ENCODE results near the gene MYH16. TPM values are rescaled to one million over a fixed set of nuclear protein-coding genes. Genes with fewer than 3 reads are reported as not detected.

MYH16 gene
- total RNA-seq, 1 experiment from 2014 or later = 0.57 TPM

GRCh38 chr7:99301496-99301895, 28.9 kb downstream of the MYH16 start:
- CTCF ChIA-PET = no interaction called here
- no peaks in the 10 kb centered on the region for H4K20me1 ChIP-seq (ENCODE audit: insufficient read depth)
- H3K4me2 ChIP-seq (ENCODE audit: low read length) = no peak overlapping the region
- H2AFZ ChIP-seq (ENCODE audit: low read depth, low read length, poor library complexity, severe bottlenecking) = no peak overlapping the region
- H3K27ac ChIP-seq (ENCODE audit: low read depth, low read length) = no peak overlapping the region
- no peaks in the 10 kb centered on the region for H3K36me3 ChIP-seq (ENCODE audit: control insufficient read depth in 1 of 2, insufficient read depth in 2 of 2, low read length in 2 of 2)
- no peak overlapping the region for H3K9ac ChIP-seq (ENCODE audit: low read length)
- no TSS peak for BruUV-seq (replicated peaks)
- no peak for TF ChIP-seq POLR2A (IDR thresholded peaks at IDR 0.05; ENCODE audit: borderline replicate concordance, extremely low read depth, insufficient read depth, insufficient read length)
- TF ChIP-seq FOSL1 (IDR thresholded peaks at IDR 0.05; ENCODE audit: low read depth) = no peak
- TF ChIP-seq EZH2phosphoT487 (IDR thresholded peaks at IDR 0.05; ENCODE audit: borderline replicate concordance) = no peak
- TF ChIP-seq CBX3 (IDR thresholded peaks at IDR 0.05; ENCODE audit: low read depth) = no peak
- TF ChIP-seq EZH2 (IDR thresholded peaks at IDR 0.05) = no peak
- TF ChIP-seq JUND (IDR thresholded peaks at IDR 0.05) = no peak
- TF ChIP-seq YY1 (IDR thresholded peaks at IDR 0.05; ENCODE audit: extremely low read depth, insufficient replicate concordance, low read depth, low read length) = no peak
- TF ChIP-seq RAD21 (IDR thresholded peaks at IDR 0.05; ENCODE audit: low read depth) = no peak
- TF ChIP-seq CEBPB (IDR thresholded peaks at IDR 0.05; ENCODE audit: low read depth) = no peak
- no peak for TF ChIP-seq CTCF (IDR thresholded peaks at IDR 0.05 in 2 of 3, conservative IDR thresholded peaks at IDR 0.05 in 1 of 3; ENCODE audit: borderline replicate concordance in 1 of 3, insufficient read depth in 1 of 3, low read depth in 2 of 3, low read length in 2 of 3)
- TF ChIP-seq ZBTB33 (IDR thresholded peaks at IDR 0.05; ENCODE audit: extremely low read depth, insufficient replicate concordance, low read length) = no peak
- TF ChIP-seq ELF1 (IDR thresholded peaks at IDR 0.05; ENCODE audit: borderline replicate concordance, low read depth) = no peak
- TF ChIP-seq ATF3 (IDR thresholded peaks at IDR 0.05) = no peak
- POLR2A ChIA-PET = no interaction called here
- no peaks in the 10 kb centered on the region for H3K9me2 ChIP-seq (ENCODE audit: insufficient read depth)
- no peaks in the 10 kb centered on the region for H3K79me2 ChIP-seq (ENCODE audit: insufficient read depth, low read length)
- H3K4me3 ChIP-seq (replicated peaks in 1 of 2; ENCODE audit: low read depth in 1 of 2, low read length in 2 of 2) = no peak overlapping the region
- ATAC-seq (no peak), DNase-seq (ENCODE audit: low read depth, low spot score) (no peak)
- no peaks in the 10 kb centered on the region for H3K27me3 ChIP-seq (ENCODE audit: insufficient read depth, low read length)
- H3K4me1 ChIP-seq (ENCODE audit: control insufficient read depth in 1 of 2, insufficient read depth in 2 of 2, low read length in 2 of 2) = no peaks in the 10 kb centered on the region
- intact Hi-C loops (cut with micrococcal nuclease) = no loop called here
- RAD21 ChIA-PET (ENCODE audit: low non-redundant PET in 1 of 2, low total read pairs in 2 of 2, uncharacterized antibody in 2 of 2, unreplicated experiment in 2 of 2) = no interaction called here
- H3K9me3 ChIP-seq (ENCODE audit: control insufficient read depth in 1 of 2, insufficient read depth in 1 of 2, low read depth in 1 of 2, low read length in 2 of 2) = no peaks in the 10 kb centered on the region

All from HCT116 (cell line).